ENCODE data around the gene MAP4.

The MAP4 gene

DNA sequence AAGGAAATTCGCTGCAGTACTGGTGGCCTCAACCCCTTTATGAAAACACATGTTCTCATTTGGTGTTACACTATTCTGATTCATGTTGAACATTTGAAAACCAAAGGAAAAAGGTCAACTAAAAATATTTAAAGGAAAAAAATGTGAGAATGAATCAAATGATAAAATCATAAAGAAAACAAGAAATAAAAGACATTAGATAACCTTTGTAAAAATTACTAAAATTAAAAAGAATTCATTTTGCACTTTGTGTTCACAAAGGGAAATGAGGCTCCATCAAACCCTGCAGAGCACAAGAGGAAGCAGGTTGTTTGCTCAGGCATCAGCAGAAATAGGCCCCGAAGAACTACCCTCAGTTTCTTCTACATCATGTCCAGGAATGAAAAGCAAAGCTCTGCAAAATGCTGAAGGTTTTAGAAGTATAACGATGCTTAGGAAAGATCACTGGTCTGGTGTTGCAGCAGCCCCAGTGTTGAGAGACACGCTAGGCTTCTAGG, 41.2 kb downstream of the MAP4 start (continued):
- TF ChIP-seq ZNF239 (tag by site-specific recombination; IDR thresholded peaks at IDR 0.05) (no peak), ZNF112 (tag by site-specific recombination; IDR thresholded peaks at IDR 0.05) (no peak), ZNF510 (tag by site-specific recombination; IDR thresholded peaks at IDR 0.05; ENCODE audit: insufficient replicate concordance) (no peak)

DNA sequence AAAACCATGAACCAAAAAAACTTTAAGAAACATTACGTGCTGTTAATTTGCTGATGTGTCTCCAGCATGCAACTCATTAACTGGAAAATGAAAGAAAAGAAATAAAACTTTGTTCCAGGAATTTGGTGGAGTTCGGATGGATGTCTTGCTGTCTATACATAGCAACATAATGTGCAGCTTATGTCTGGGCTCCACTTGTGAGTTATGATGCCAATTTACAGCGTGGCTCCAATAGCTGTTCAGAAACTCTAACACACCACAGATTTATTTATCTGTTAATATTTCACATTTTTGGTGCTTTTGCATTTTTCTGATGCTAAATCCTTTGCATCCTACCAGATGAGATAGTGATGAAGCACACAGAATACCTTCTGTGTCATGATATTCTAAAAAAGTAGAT, 45.1 kb downstream of the MAP4 start:
- CTCF ChIA-PET, result interaction anchor here (1.1 kb wide), 1 partner anchor 134 kb away, joined by 3 read pairs; no protein-coding TSS in a partner anchor
- POLR2A ChIA-PET, result no interaction called here
- Histone ChIP-seq H3K4me3 (ENCODE audit: low read depth, low read length) (no peak overlapping the region), H3K36me3 (ENCODE audit: control insufficient read depth in 2 of 2, insufficient read depth in 1 of 2, low read length in 2 of 2) (peaks cover 0 to 3% of the 10 kb centered on the region in 2 experiments; a peak in 1 of 3 replicates), H3K4me1 (ENCODE audit: control insufficient read depth, insufficient read depth, low read length) (no peaks in the 10 kb centered on the region), H3K27ac (ENCODE audit: extremely low read depth, low read depth, low read length) (no peak overlapping the region), H3K9me3 (ENCODE audit: control insufficient read depth, insufficient read depth, low read depth, low read length) (no peaks in the 10 kb centered on the region)
- TF ChIP-seq, protein P1, sequence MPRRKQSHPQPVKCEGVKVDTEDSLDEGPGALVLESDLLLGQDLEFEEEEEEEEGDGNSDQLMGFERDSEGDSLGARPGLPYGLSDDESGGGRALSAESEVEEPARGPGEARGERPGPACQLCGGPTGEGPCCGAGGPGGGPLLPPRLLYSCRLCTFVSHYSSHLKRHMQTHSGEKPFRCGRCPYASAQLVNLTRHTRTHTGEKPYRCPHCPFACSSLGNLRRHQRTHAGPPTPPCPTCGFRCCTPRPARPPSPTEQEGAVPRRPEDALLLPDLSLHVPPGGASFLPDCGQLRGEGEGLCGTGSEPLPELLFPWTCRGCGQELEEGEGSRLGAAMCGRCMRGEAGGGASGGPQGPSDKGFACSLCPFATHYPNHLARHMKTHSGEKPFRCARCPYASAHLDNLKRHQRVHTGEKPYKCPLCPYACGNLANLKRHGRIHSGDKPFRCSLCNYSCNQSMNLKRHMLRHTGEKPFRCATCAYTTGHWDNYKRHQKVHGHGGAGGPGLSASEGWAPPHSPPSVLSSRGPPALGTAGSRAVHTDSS (tag by site-specific recombination; IDR thresholded peaks at IDR 0.05), result no peak
- TF ChIP-seq ZNF184 (tag by site-specific recombination; IDR thresholded peaks at IDR 0.05) (no peak), GFI1B (tag by site-specific recombination; IDR thresholded peaks at IDR 0.05) (no peak), SP7 (tag by site-specific recombination; IDR thresholded peaks at IDR 0.05) (no peak), HOXC10 (CRISPR knock-in tag; IDR thresholded peaks at IDR 0.05) (no peak), ZNF561 (tag by site-specific recombination; IDR thresholded peaks at IDR 0.05; ENCODE audit: borderline replicate concordance) (no peak)

DNA sequence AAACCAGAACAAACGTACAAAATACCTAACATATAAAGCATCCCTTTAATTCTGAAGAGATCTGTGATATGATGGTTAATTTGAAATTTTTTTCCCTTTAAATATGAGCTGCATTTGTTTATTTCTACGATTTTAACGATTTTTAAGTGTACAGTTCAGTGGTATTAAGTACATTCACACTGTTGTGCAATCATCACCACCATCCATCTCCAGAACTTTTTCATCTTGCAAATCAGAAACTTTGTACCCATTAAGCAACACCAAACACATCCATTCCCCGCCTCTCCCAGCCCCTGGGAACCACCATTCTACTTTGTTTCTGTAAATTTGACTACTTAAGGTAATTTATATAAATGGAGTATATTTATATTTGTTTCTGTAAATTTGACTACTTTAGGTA, 51.5 kb downstream of the MAP4 start:
- no peak overlapping the region for H3K4me3 ChIP-seq (ENCODE audit: low read depth, low read length)
- POLR2A ChIA-PET, result no interaction called here
- H3K36me3 ChIP-seq (ENCODE audit: control insufficient read depth in 2 of 2, insufficient read depth in 1 of 2, low read length in 2 of 2), result no peaks in the 10 kb centered on the region
- H3K9me3 ChIP-seq (ENCODE audit: control insufficient read depth, insufficient read depth, low read depth, low read length), result no peaks in the 10 kb centered on the region
- CTCF ChIA-PET, result no interaction called here
- no peak overlapping the region for H3K27ac ChIP-seq (ENCODE audit: extremely low read depth, low read depth, low read length)
- peaks cover 11% of the 10 kb centered on the region for H3K4me1 ChIP-seq (ENCODE audit: control insufficient read depth, insufficient read depth, low read length)
- no peak for TF ChIP-seq ZBTB8A (tag by site-specific recombination; IDR thresholded peaks at IDR 0.05)
- TF ChIP-seq YY1 (tag by site-specific recombination; IDR thresholded peaks at IDR 0.05), result no peak
- no peak for TF ChIP-seq OVOL3 (tag by site-specific recombination; IDR thresholded peaks at IDR 0.05)
- no peak for TF ChIP-seq ZNF785 (tag by site-specific recombination; IDR thresholded peaks at IDR 0.05)
- no peak for TF ChIP-seq ZNF366 (tag by site-specific recombination; conservative IDR thresholded peaks at IDR 0.05)
- no peak for TF ChIP-seq ZNF596 (tag by site-specific recombination; IDR thresholded peaks at IDR 0.05)
- no peak for TF ChIP-seq ZNF585B (tag by site-specific recombination; IDR thresholded peaks at IDR 0.05)
- no peak for TF ChIP-seq ZNF747 (tag by site-specific recombination; IDR thresholded peaks at IDR 0.05)
- TF ChIP-seq ZNF426 (tag by site-specific recombination; IDR thresholded peaks at IDR 0.05), result no peak
- TF ChIP-seq ZNF514 (tag by site-specific recombination; IDR thresholded peaks at IDR 0.05), result no peak
- no peak for TF ChIP-seq ZNF768 (tag by site-specific recombination; IDR thresholded peaks at IDR 0.05)
- TF ChIP-seq ZNF670 (tag by site-specific recombination; IDR thresholded peaks at IDR 0.05; ENCODE audit: low read depth), result no peak
- TF ChIP-seq SP2 (tag by site-specific recombination; IDR thresholded peaks at IDR 0.05), result no peak
- TF ChIP-seq, protein P2, sequence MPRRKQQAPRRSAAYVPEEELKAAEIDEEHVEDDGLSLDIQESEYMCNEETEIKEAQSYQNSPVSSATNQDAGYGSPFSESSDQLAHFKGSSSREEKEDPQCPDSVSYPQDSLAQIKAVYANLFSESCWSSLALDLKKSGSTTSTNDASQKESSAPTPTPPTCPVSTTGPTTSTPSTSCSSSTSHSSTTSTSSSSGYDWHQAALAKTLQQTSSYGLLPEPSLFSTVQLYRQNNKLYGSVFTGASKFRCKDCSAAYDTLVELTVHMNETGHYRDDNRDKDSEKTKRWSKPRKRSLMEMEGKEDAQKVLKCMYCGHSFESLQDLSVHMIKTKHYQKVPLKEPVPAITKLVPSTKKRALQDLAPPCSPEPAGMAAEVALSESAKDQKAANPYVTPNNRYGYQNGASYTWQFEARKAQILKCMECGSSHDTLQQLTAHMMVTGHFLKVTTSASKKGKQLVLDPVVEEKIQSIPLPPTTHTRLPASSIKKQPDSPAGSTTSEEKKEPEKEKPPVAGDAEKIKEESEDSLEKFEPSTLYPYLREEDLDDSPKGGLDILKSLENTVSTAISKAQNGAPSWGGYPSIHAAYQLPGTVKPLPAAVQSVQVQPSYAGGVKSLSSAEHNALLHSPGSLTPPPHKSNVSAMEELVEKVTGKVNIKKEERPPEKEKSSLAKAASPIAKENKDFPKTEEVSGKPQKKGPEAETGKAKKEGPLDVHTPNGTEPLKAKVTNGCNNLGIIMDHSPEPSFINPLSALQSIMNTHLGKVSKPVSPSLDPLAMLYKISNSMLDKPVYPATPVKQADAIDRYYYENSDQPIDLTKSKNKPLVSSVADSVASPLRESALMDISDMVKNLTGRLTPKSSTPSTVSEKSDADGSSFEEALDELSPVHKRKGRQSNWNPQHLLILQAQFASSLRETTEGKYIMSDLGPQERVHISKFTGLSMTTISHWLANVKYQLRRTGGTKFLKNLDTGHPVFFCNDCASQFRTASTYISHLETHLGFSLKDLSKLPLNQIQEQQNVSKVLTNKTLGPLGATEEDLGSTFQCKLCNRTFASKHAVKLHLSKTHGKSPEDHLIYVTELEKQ (tag by site-specific recombination; IDR thresholded peaks at IDR 0.05; ENCODE audit: borderline replicate concordance), result no peak
- TF ChIP-seq ZBTB1 (tag by site-specific recombination; IDR thresholded peaks at IDR 0.05), result no peak
- no peak for TF ChIP-seq GLI4 (tag by site-specific recombination; IDR thresholded peaks at IDR 0.05)
- no peak for TF ChIP-seq ZBTB21 (tag by site-specific recombination; IDR thresholded peaks at IDR 0.05)
- TF ChIP-seq, protein P3, sequence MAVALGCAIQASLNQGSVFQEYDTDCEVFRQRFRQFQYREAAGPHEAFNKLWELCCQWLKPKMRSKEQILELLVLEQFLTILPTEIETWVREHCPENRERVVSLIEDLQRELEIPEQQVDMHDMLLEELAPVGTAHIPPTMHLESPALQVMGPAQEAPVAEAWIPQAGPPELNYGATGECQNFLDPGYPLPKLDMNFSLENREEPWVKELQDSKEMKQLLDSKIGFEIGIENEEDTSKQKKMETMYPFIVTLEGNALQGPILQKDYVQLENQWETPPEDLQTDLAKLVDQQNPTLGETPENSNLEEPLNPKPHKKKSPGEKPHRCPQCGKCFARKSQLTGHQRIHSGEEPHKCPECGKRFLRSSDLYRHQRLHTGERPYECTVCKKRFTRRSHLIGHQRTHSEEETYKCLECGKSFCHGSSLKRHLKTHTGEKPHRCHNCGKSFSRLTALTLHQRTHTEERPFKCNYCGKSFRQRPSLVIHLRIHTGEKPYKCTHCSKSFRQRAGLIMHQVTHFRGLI (tag by site-specific recombination; IDR thresholded peaks at IDR 0.05), result no peak
- TF ChIP-seq ZNF510 (tag by site-specific recombination; IDR thresholded peaks at IDR 0.05; ENCODE audit: insufficient replicate concordance), result no peak

Measured in HEK293 (cell line).